Left lung (tissue), 10 donors: ENCODE results near the gene LMX1B. TPM values are rescaled to one million over a fixed set of nuclear protein-coding genes. Genes with fewer than 3 reads are reported as not detected.
"Not testable (repeated sequence)": the region's sequence is repeated elsewhere in the genome, so short reads cannot be mapped to it uniquely, and the experiment has no call there.

Source experiments
- ATAC-seq: fragments of 200-7000 bp; cut with Tn5 transposase; one replicate; pipeline ENCODE4 v1.9.1; 2020; ENCODE audit warnings: moderate library complexity
- DNase-seq, 4 donors: peaks; one replicate each; pipeline ENCODE4 v3.0.0-alpha.2; 2013 to 2020
- H3K27ac ChIP-seq, 2 donors: fragments of 200-600 bp; sonication (generic) in 1 of 2; one replicate each; pipeline versions ENCODE4 v1.5.0 to v1.8.0; 2020 to 2021
- H3K27me3 ChIP-seq, 2 donors: fragments of 200-600 bp; sonication (generic) in 1 of 2; one replicate each; pipeline versions ENCODE4 v1.5.0 to v1.8.0; 2020 to 2021
- H3K36me3 ChIP-seq, 2 donors: fragments of 200-600 bp; sonication (generic) in 1 of 2; one replicate each; pipeline versions ENCODE4 v1.5.0 to v1.8.0; 2020 to 2021
- H3K4me1 ChIP-seq, 2 donors: fragments of 200-600 bp; one replicate each; pipeline ENCODE4 v1.8.0; 2021
- H3K4me3 ChIP-seq, 2 donors: fragments of 200-600 bp; sonication (generic) in 1 of 2; one replicate each; pipeline versions ENCODE4 v1.5.0 to v1.8.0; 2020 to 2021; ENCODE audit warnings: mild to moderate bottlenecking in 1 of 2
- H3K9me3 ChIP-seq, 2 donors: fragments of 200-600 bp; sonication (generic) in 1 of 2; one replicate each; pipeline versions ENCODE4 v1.5.0 to v1.8.0; 2020 to 2021
- intact Hi-C, 2 donors: fragments of 100-400 bp; cut with DNase I; formaldehyde crosslinking; loops; one replicate each; pipeline versions ENCODE4 v1.11.2 to v1.14.2; 2022
- polyA plus RNA-seq, 6 donors: library from polyadenylated mRNA; unstranded; fragments of 120-200 nt; gene quantifications; one replicate each; pipeline ENCODE4 v1.2.1, GENCODE V29; 2013; ENCODE audit not compliant: insufficient read length in 6 of 6
- total RNA-seq, 2 donors: library from RNA; stranded (reverse); fragmentation: NEBNext Ultra II Directional; extraction: Animal tissue kit (Norgen Biotek cat#: 25700); gene quantifications; one replicate each; pipeline ENCODE4 v1.2.1, GENCODE V29; 2021
- TF ChIP-seq, protein P1 (sequence below), 2 donors: fragments of 200-600 bp; sonication (generic) in 1 of 2; IDR thresholded peaks; one replicate each; pipeline versions ENCODE4 v1.5.0 to v1.8.0; 2021; ENCODE audit warnings: antibody characterized with exemption in 2 of 2
- donor health status: DM: no; HTN: yes; CAD: no.
- donor health status: DM: no; HTN: no; CAD: no.

LMX1B gene
- total and polyA plus RNA-seq, 8 donors, result 0.05 to 0.31 (median 0.20) TPM; not detected in 1

DNA sequence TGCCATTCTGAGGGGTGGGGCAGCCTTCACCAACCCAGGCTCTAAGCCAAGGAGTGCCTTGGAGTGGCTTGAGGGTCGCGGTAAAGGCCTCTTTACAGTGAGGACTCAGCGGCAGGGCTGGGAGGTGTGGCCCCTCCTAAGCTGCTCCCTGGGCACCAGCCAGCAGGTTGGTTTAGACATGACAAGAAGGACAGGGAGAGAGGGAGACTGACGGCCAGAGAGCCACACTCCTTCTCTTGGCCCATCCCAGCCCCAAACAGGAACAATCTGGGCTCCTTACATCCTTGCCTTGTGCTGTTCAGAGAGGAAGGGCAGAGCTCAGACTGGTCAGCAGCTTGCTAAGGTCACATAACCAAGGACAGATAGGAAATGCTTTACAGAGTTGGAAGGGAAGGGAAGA is 94.5 kb downstream of the LMX1B start:
- no peak overlapping the region for H3K4me3 ChIP-seq
- TF ChIP-seq, protein P1, sequence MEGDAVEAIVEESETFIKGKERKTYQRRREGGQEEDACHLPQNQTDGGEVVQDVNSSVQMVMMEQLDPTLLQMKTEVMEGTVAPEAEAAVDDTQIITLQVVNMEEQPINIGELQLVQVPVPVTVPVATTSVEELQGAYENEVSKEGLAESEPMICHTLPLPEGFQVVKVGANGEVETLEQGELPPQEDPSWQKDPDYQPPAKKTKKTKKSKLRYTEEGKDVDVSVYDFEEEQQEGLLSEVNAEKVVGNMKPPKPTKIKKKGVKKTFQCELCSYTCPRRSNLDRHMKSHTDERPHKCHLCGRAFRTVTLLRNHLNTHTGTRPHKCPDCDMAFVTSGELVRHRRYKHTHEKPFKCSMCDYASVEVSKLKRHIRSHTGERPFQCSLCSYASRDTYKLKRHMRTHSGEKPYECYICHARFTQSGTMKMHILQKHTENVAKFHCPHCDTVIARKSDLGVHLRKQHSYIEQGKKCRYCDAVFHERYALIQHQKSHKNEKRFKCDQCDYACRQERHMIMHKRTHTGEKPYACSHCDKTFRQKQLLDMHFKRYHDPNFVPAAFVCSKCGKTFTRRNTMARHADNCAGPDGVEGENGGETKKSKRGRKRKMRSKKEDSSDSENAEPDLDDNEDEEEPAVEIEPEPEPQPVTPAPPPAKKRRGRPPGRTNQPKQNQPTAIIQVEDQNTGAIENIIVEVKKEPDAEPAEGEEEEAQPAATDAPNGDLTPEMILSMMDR (IDR thresholded peaks at IDR 0.05), result no peak
- no peaks in the 10 kb centered on the region for H3K9me3 ChIP-seq
- no peak for ATAC-seq
- H3K27me3 ChIP-seq, result peaks cover 8 to 55% of the 10 kb centered on the region in 2 donors
- peaks cover 8 to 9% of the 10 kb centered on the region in 2 donors for H3K4me1 ChIP-seq
- H3K27ac ChIP-seq, result no peak overlapping the region
- H3K36me3 ChIP-seq, result no peaks in the 10 kb centered on the region
- no peak for DNase-seq
- intact Hi-C loops, result loop anchor here in 1 of 2 donors (5.0 kb wide), 1 partner anchor 74 kb away; no protein-coding TSS in a partner anchor

DNA sequence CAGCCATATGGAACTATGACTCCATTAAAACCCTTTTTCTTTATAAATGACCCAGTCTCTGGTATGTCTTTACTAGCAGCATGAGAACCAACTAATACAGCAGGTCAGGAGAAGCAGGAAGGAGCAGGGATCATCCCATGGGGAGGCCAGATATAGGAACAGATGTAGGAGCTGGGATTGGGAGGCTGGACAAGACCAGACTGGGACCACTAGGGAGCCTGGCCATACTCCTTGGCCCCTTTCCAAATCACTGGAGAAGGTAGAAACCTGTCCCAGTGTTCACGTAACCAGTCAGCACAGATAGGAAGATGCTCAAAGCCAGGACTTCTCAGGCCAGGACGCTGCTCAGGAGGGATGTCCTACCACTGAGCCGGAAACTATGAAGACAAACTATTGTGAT is 95.5 kb downstream of the LMX1B start:
- DNase-seq, result no peak
- no peak overlapping the region for H3K4me3 ChIP-seq
- no peak for ATAC-seq
- H3K9me3 ChIP-seq, result no peaks in the 10 kb centered on the region
- TF ChIP-seq, protein P1 (IDR thresholded peaks at IDR 0.05), result no peak
- intact Hi-C loops, result loop anchor here in 1 of 2 donors (5.0 kb wide), 1 partner anchor 73 kb away; no protein-coding TSS in a partner anchor
- H3K36me3 ChIP-seq, result no peaks in the 10 kb centered on the region
- H3K27me3 ChIP-seq, result peaks cover 0 to 55% of the 10 kb centered on the region in 2 donors
- no peak overlapping the region for H3K27ac ChIP-seq
- peaks cover 8 to 9% of the 10 kb centered on the region in 2 donors for H3K4me1 ChIP-seq

DNA sequence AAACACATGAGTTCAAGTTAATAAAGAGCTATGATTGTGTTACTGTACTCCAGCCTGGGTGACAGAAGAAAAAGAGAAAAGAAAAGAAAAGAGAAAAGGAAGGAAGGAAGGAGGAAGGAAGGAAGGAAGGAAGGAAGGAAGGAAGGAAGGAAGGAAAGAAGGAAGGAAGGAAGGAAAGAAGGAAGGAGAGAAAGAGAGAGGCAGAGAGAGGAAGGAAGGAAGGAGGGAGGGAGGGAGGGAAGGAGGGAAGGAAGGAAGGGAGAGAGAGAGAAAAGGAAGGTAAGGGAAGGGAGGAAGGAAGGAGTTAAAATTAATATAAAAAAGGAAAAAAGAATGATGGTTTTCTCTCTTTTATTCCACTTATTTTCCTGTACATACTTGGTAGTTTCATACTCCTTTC is 101.7 kb downstream of the LMX1B start:
- H3K9me3 ChIP-seq, result no peaks in the 10 kb centered on the region
- no peak for ATAC-seq

DNA sequence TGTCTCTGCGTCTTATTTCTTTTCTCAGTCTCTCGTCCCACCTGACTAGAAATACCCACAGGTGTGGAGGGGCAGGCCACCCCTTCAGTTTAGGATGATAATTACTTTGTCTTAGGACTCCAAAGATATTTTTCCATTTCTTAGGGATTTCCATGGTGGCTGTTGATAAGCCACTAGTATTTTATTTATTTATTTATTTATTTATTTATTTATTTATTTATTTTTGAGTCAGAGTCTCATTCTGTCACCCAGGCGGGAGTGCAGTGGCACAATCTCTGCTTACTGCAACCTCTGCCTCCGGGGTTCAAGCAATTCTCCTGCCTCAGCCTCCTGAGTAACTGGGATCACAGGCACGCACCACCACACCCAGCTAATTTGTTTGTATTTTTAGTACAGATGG is 103.7 kb downstream of the LMX1B start:
- DNase-seq, H3K27ac ChIP-seq, H3K4me3 ChIP-seq, H3K36me3 ChIP-seq, ATAC-seq, intact Hi-C loops, H3K9me3 ChIP-seq: not testable (repeated sequence)
- H3K4me1 ChIP-seq, result peaks cover 0 to 32% of the 10 kb centered on the region in 2 donors
- peaks cover 0 to 58% of the 10 kb centered on the region in 2 donors for H3K27me3 ChIP-seq

More for the DNA sequence above, 101.7 kb downstream of the LMX1B start:
- H3K27me3 ChIP-seq, result peaks cover 0 to 39% of the 10 kb centered on the region in 2 donors
- TF ChIP-seq, protein P1 (IDR thresholded peaks at IDR 0.05), result no peak
- DNase-seq, result no peak
- H3K27ac ChIP-seq, result no peak overlapping the region
- no peak overlapping the region for H3K4me3 ChIP-seq
- intact Hi-C loops, result no loop called here
- no peaks in the 10 kb centered on the region for H3K36me3 ChIP-seq
- H3K4me1 ChIP-seq, result peaks cover 0 to 12% of the 10 kb centered on the region in 2 donors

- TF ChIP-seq, protein P1 (IDR thresholded peaks at IDR 0.05), result no peak
- DNase-seq, result peak; percentile 73 to 92 (median 89)
- Histone ChIP-seq H3K27ac (peak overlapping the region in 1 of 2 donors; percentile 71), H3K9me3 (no peaks in the 10 kb centered on the region), H3K4me1 (peaks cover 3 to 38% of the 10 kb centered on the region in 2 donors), H3K36me3 (no peaks in the 10 kb centered on the region), H3K27me3 (peaks cover 0 to 67% of the 10 kb centered on the region in 2 donors), H3K4me3 (no peak overlapping the region)
- ATAC-seq, result peak; percentile 64
- intact Hi-C loops, result no loop called here
Measured at GRCh38 chr9:126719618-126720031, 105.9 kb downstream of the LMX1B start.

- Histone ChIP-seq H3K27ac (peak overlapping the region in 1 of 2 donors; percentile 71), H3K36me3 (no peaks in the 10 kb centered on the region), H3K4me3 (no peak overlapping the region), H3K4me1 (peaks cover 3 to 38% of the 10 kb centered on the region in 2 donors), H3K9me3 (no peaks in the 10 kb centered on the region), H3K27me3 (peaks cover 0 to 71% of the 10 kb centered on the region in 2 donors)
- intact Hi-C loops, result no loop called here
- no peak for DNase-seq
- TF ChIP-seq, protein P1 (IDR thresholded peaks at IDR 0.05), result no peak
- ATAC-seq, result no peak
Measured at GRCh38 chr9:126720036-126720435, 106.3 kb downstream of the LMX1B start.
